DOHH2 (cell line): ENCODE results near the gene TRIM10.

Experiments
- H3F3A ChIP-seq: fragments of 200-600 bp; sonication (generic), shearing (Covaris generic); 2 replicates; pipeline ENCODE4 v1.6.0; 2016; ENCODE audit warnings: antibody characterized with exemption, mild to moderate bottlenecking; ENCODE audit not compliant: control insufficient read depth, insufficient read depth
- H3K27ac ChIP-seq: fragments of 200-600 bp; sonication (generic); 2 replicates; pipeline ENCODE4 v1.5.1; 2014; ENCODE audit warnings: low read depth, mild to moderate bottlenecking, low read length, moderate library complexity
- H3K27me3 ChIP-seq: fragments of 200-600 bp; sonication (generic); 2 replicates; pipeline ENCODE4 v1.6.1; 2014; ENCODE audit warnings: mild to moderate bottlenecking, low read length, mixed read lengths; ENCODE audit not compliant: control insufficient read depth
- H3K36me3 ChIP-seq: fragments of 200-600 bp; sonication (generic); 2 replicates; pipeline ENCODE4 v1.6.1; 2014; ENCODE audit warnings: mild to moderate bottlenecking, low read length, moderate library complexity, mixed read lengths; ENCODE audit not compliant: control insufficient read depth
- H3K4me1 ChIP-seq: fragments of 200-600 bp; sonication (generic); 2 replicates; pipeline ENCODE4 v1.6.1; 2014; ENCODE audit warnings: mild to moderate bottlenecking, low read length, mixed read lengths; ENCODE audit not compliant: control insufficient read depth
- H3K4me2 ChIP-seq: fragments of 200-600 bp; sonication (generic); 2 replicates; pipeline ENCODE4 v1.6.0; 2014; ENCODE audit warnings: mild to moderate bottlenecking, low read length, moderate library complexity
- H3K4me3 ChIP-seq: fragments of 200-600 bp; sonication (generic); 2 replicates; pipeline ENCODE4 v1.5.1; 2014; ENCODE audit warnings: mild to moderate bottlenecking, low read length, mixed read lengths
- H3K79me2 ChIP-seq: fragments of 200-600 bp; sonication (generic); 2 replicates; pipeline ENCODE4 v1.6.1; 2014; ENCODE audit warnings: mild to moderate bottlenecking, low read length, mixed read lengths; ENCODE audit not compliant: control insufficient read depth
- H3K9me2 ChIP-seq: fragments of 200-600 bp; sonication (generic); replicated peaks from 2 replicates; pipeline ENCODE4 v1.6.1; 2014; ENCODE audit warnings: mild to moderate bottlenecking, low read length, mixed read lengths; ENCODE audit not compliant: control insufficient read depth
- H3K9me3 ChIP-seq: fragments of 200-600 bp; sonication (generic); 2 replicates; pipeline ENCODE4 v1.6.1; 2014; ENCODE audit warnings: antibody characterized with exemption, low read length, mixed read lengths; ENCODE audit not compliant: control insufficient read depth, insufficient read depth
- H4K20me1 ChIP-seq: fragments of 200-600 bp; sonication (generic); 2 replicates; pipeline ENCODE4 v1.6.0; 2014; ENCODE audit warnings: low read depth, mild to moderate bottlenecking, antibody characterized with exemption, low read length, moderate library complexity; ENCODE audit not compliant: control insufficient read depth, insufficient read depth
- CTCF ChIP-seq: fragments of 200-600 bp; sonication (generic); IDR thresholded peaks from one replicate; pipeline ENCODE4 v1.5.1; 2014; ENCODE audit warnings: antibody characterized with exemption, mild to moderate bottlenecking, low read depth, low read length; ENCODE audit not compliant: poor library complexity, severe bottlenecking
- EZH2phosphoT487 ChIP-seq: fragments of 200-600 bp; sonication (generic); IDR thresholded peaks from 2 replicates; pipeline ENCODE4 v1.6.1; 2017; ENCODE audit warnings: borderline replicate concordance, mild to moderate bottlenecking, antibody characterized with exemption, low read length, moderate library complexity, mixed read lengths

The TRIM10 gene

GRCh38 chr6:30160008-30160784, 815 bp downstream of the TRIM10 start:
- TF ChIP-seq CTCF (no peak), EZH2phosphoT487 (no peak)
- H3K4me3 ChIP-seq, result no peak overlapping the region
- no peaks in the 10 kb centered on the region for H4K20me1 ChIP-seq
- H3K4me1 ChIP-seq, result no peaks in the 10 kb centered on the region
- no peaks in the 10 kb centered on the region for H3K9me3 ChIP-seq
- H3F3A ChIP-seq, result no peaks in the 10 kb centered on the region
- peaks cover 24% of the 10 kb centered on the region for H3K27me3 ChIP-seq
- no peaks in the 10 kb centered on the region for H3K9me2 ChIP-seq
- no peak overlapping the region for H3K27ac ChIP-seq
- H3K36me3 ChIP-seq, result no peaks in the 10 kb centered on the region
- no peak overlapping the region for H3K4me2 ChIP-seq
- no peaks in the 10 kb centered on the region for H3K79me2 ChIP-seq

DNA sequence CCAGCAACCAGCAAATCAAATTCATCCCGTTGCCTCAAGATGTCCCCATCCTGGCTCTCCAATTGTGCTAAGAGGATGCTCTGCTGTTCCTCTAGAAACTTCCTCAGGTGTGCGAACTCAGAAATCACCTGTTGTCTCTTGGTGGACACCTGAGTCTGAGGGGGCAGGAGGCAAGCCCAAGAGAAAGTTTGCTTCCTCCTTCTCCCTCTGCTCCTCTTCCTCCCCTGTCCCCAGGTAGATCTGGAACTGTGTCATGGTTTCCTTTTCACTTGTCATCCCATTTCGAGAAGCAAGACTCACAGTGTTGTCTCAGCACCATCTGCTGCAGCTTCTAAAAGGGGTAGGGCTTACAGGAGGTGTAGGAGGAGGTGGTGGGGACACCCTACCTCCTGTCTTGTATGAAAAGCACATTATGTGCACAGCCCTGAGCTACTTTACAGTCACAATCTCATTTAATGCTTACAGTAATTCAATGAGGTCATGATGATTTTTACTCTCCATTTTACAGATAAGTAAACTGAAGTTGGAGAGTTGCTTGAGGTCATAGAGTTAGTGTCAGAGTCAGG, 2.5 kb downstream of the TRIM10 start:
- H3K36me3 ChIP-seq, result no peaks in the 10 kb centered on the region
- H3K27ac ChIP-seq, result no peak overlapping the region
- H3K9me2 ChIP-seq, result no peaks in the 10 kb centered on the region
- no peaks in the 10 kb centered on the region for H3K9me3 ChIP-seq
- H3K27me3 ChIP-seq, result peaks cover 28% of the 10 kb centered on the region
- TF ChIP-seq CTCF, result no peak
- TF ChIP-seq EZH2phosphoT487, result no peak
- H4K20me1 ChIP-seq, result no peaks in the 10 kb centered on the region
- no peaks in the 10 kb centered on the region for H3K4me1 ChIP-seq
- no peak overlapping the region for H3K4me3 ChIP-seq
- no peaks in the 10 kb centered on the region for H3K79me2 ChIP-seq
- H3F3A ChIP-seq, result no peaks in the 10 kb centered on the region
- H3K4me2 ChIP-seq, result no peak overlapping the region

DNA sequence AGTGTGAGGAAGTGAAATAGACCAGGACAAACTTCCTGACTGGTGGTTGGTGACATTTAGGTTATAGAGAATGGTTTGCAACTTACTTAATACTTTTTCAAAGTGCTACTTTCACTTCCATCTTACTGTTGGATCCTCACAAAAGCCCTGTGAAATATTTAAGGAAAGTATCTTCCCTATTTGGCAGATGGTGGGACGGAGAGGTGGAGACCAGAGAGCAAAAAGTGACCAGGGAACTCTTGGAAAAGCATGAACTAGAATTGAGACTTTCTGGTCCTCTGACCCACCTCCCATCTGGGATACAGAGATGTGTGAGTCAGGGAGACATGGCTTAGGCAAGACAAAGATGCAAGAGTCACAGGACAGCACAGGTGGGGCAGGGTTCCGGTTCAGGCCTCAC, 3.0 kb downstream of the TRIM10 start:
- Histone ChIP-seq H4K20me1 (no peaks in the 10 kb centered on the region), H3K4me3 (no peak overlapping the region), H3K9me3 (no peaks in the 10 kb centered on the region), H3K27me3 (peaks cover 30% of the 10 kb centered on the region), H3K4me1 (no peaks in the 10 kb centered on the region), H3K9me2 (no peaks in the 10 kb centered on the region), H3K79me2 (no peaks in the 10 kb centered on the region), H3K36me3 (no peaks in the 10 kb centered on the region), H3K4me2 (no peak overlapping the region), H3F3A (no peaks in the 10 kb centered on the region), H3K27ac (no peak overlapping the region)
- no peak for TF ChIP-seq CTCF
- TF ChIP-seq EZH2phosphoT487, result no peak
